HepG2 (cell line): ENCODE measurements around the gene AGPAT2. TPM values are rescaled to one million over a fixed set of nuclear protein-coding genes. Genes with fewer than 3 reads are reported as not detected.
A peak's percentile ranks its signal among the peaks of the same experiment; 100 is the strongest.

Experiments used
- ATAC-seq: fragments of 200-7000 bp; cut with Tn5 transposase; 3 replicates; pipeline ENCODE4 v1.9.1; 2020; ENCODE audit warnings: mild to moderate bottlenecking, moderate library complexity
- BruUV-seq: library from RNA; stranded (reverse); fragments of 400-500 nt; replicated peaks from 2 replicates; lab custom pipeline; 2021; lab: Mats Ljungman, UMichigan
- CTCF ChIA-PET: fragments of 300-600 bp; formaldehyde crosslinking; extraction: SDS; loops from one replicate; lab custom pipeline; 2021; ENCODE audit warnings: low total read pairs, inconsistent platforms, low intra/inter-chr PET ratio; lab: Yijun Ruan, JAX
- POLR2A ChIA-PET: fragments of 350-600 bp; sonication (Branson Sonifier 250); formaldehyde crosslinking; loops from one replicate; lab custom pipeline; 2020; ENCODE audit warnings: antibody characterized with exemption, inconsistent platforms; lab: Yijun Ruan, JAX
- DNase-seq: peaks from one replicate; pipeline ENCODE4 v3.0.0-alpha.2; 2015; ENCODE audit warnings: low spot score
- FAIRE-seq: peaks from 3 replicates; lab custom pipeline; 2011; peaks lifted over from hg19 to GRCh38; lab: Jason Lieb, UNC
- H2AFZ ChIP-seq: one replicate; pipeline ENCODE4 v1.6.1; 2011; ENCODE audit warnings: low read length, inconsistent platforms
- H3K27ac ChIP-seq: fragments of 300-600 bp; 3 replicates; pipeline ENCODE4 v1.8.0; 2011; ENCODE audit warnings: mixed run types, mild to moderate bottlenecking, mixed read lengths, low read length, inconsistent platforms; ENCODE audit not compliant: insufficient read depth; ENCODE audit errors: extremely low read length
- H3K27me3 ChIP-seq, 2 experiments: fragments of 200-600 bp in 1 of 2; 2 replicates in 1 of 2; 3 replicates in 1 of 2; pipeline versions ENCODE4 v1.6.0 to v1.8.0; 2011; ENCODE audit warnings: low read length in 2 of 2, mild to moderate bottlenecking in 2 of 2, moderate library complexity in 2 of 2, inconsistent platforms in 1 of 2; ENCODE audit not compliant: insufficient read depth in 2 of 2, control insufficient read depth in 1 of 2
- H3K36me3 ChIP-seq, 2 experiments: fragments of 200-600 bp in 1 of 2; replicated peaks in 1 of 2; 2 replicates in 1 of 2; 3 replicates in 1 of 2; pipeline versions ENCODE4 v1.5.1 to v1.8.0; 2011; ENCODE audit warnings: low read length in 2 of 2, inconsistent platforms in 1 of 2; ENCODE audit not compliant: insufficient read depth in 2 of 2, control insufficient read depth in 1 of 2
- H3K4me1 ChIP-seq: 2 replicates; pipeline ENCODE4 v1.5.1; 2012; ENCODE audit warnings: low read length, inconsistent platforms; ENCODE audit not compliant: insufficient read depth
- H3K4me2 ChIP-seq: 2 replicates; pipeline ENCODE4 v1.6.0; 2011; ENCODE audit warnings: low read depth, low read length, inconsistent platforms
- H3K4me3 ChIP-seq, 3 experiments: fragments of 200-600 bp in 1 of 3; sonication (generic), shearing (Covaris generic) in 1 of 3; replicated peaks in 1 of 3; 2 replicates each; pipeline ENCODE4 v1.5.1; 2011 to 2016; ENCODE audit warnings: low read length in 3 of 3, inconsistent platforms in 2 of 3, low read depth in 2 of 3, mild to moderate bottlenecking in 2 of 3, control low read depth in 1 of 3, mixed read lengths in 1 of 3; ENCODE audit not compliant: insufficient read depth in 1 of 3
- H3K79me2 ChIP-seq: one replicate; pipeline ENCODE4 v1.6.1; 2011; ENCODE audit warnings: low read length, inconsistent platforms; ENCODE audit not compliant: insufficient read depth
- H3K9ac ChIP-seq: 2 replicates; pipeline ENCODE4 v1.6.0; 2011; ENCODE audit warnings: mild to moderate bottlenecking, low read depth, low read length, inconsistent platforms; ENCODE audit not compliant: insufficient read depth
- H3K9me3 ChIP-seq: 2 replicates; pipeline ENCODE4 v1.5.1; 2012; ENCODE audit warnings: mild to moderate bottlenecking, low read length
- H4K20me1 ChIP-seq: 2 replicates; pipeline ENCODE4 v1.6.0; 2011; ENCODE audit warnings: inconsistent platforms, mild to moderate bottlenecking, low read length, moderate library complexity; ENCODE audit not compliant: insufficient read depth
- FOXC1 ChIP-seq: sonication (generic); formaldehyde crosslinking; IDR thresholded peaks from 2 replicates; pipeline ENCODE4 v1.8.0; 2022; ENCODE audit warnings: mild to moderate bottlenecking, missing genetic modification reagents, borderline replicate concordance
- HDAC1 ChIP-seq: sonication (generic); formaldehyde crosslinking; IDR thresholded peaks from 2 replicates; pipeline ENCODE4 v1.5.1; 2020; ENCODE audit warnings: mild to moderate bottlenecking, missing genetic modification reagents
- HNRNPLL ChIP-seq: fragments of 200-400 bp; formaldehyde crosslinking; IDR thresholded peaks from 2 replicates; pipeline ENCODE4 v1.6.1; 2017; ENCODE audit warnings: mild to moderate bottlenecking, low read depth, low read length; ENCODE audit not compliant: poor library complexity, severe bottlenecking
- MAZ ChIP-seq, 2 experiments: sonication (generic) in 1 of 2; formaldehyde crosslinking in 1 of 2; IDR thresholded peaks; 2 replicates each; pipeline versions ENCODE4 v1.5.0 to v1.6.1; 2012 to 2020; ENCODE audit warnings: low read depth in 2 of 2, mild to moderate bottlenecking in 2 of 2, borderline replicate concordance in 1 of 2, improper control_type of control experiment in 1 of 2, low read length in 1 of 2, missing genetic modification reagents in 1 of 2, moderate library complexity in 1 of 2
- PHF20 ChIP-seq: sonication (generic); formaldehyde crosslinking; IDR thresholded peaks from 2 replicates; pipeline ENCODE4 v1.5.0; 2020; ENCODE audit warnings: mild to moderate bottlenecking, missing genetic modification reagents
- PHF21A ChIP-seq: sonication (generic); formaldehyde crosslinking; IDR thresholded peaks from 2 replicates; pipeline ENCODE4 v1.5.0; 2020; ENCODE audit warnings: mild to moderate bottlenecking, missing genetic modification reagents
- PITX1 ChIP-seq: sonication (generic); formaldehyde crosslinking; IDR thresholded peaks from 2 replicates; pipeline ENCODE4 v1.5.1; 2020; ENCODE audit warnings: mild to moderate bottlenecking, missing genetic modification reagents
- SOX13 ChIP-seq, 3 experiments: fragments of 450-650 bp in 1 of 3; sonication (generic) in 1 of 3; formaldehyde crosslinking in 1 of 3; IDR thresholded peaks in 2 of 3; conservative IDR thresholded peaks in 1 of 3; 2 replicates each; pipeline versions ENCODE4 v1.5.0 to v1.6.1; 2016 to 2020; ENCODE audit warnings: antibody characterized with exemption in 1 of 3, mild to moderate bottlenecking in 1 of 3, missing compliant biosample characterization in 1 of 3, missing genetic modification reagents in 1 of 3, moderate library complexity in 1 of 3
- TOE1 ChIP-seq: sonication (generic); formaldehyde crosslinking; IDR thresholded peaks from 2 replicates; pipeline ENCODE4 v1.4.0; 2020; ENCODE audit warnings: mild to moderate bottlenecking, missing genetic modification reagents
- ZNF468 ChIP-seq: sonication (generic); formaldehyde crosslinking; IDR thresholded peaks from 2 replicates; pipeline ENCODE4 v1.8.0; 2022; ENCODE audit warnings: mild to moderate bottlenecking, moderate library complexity, missing genetic modification reagents
- ZNF550 ChIP-seq: sonication (generic); formaldehyde crosslinking; IDR thresholded peaks from 2 replicates; pipeline ENCODE4 v1.4.0; 2020; ENCODE audit warnings: mild to moderate bottlenecking, missing genetic modification reagents, borderline replicate concordance
- ZNF7 ChIP-seq: IDR thresholded peaks from 2 replicates; pipeline ENCODE4 v1.6.1; 2016; ENCODE audit warnings: missing biosample characterization, missing genetic modification reagents
- ZNF724P ChIP-seq: sonication (generic); formaldehyde crosslinking; IDR thresholded peaks from 2 replicates; pipeline ENCODE4 v1.8.0; 2022; ENCODE audit warnings: missing genetic modification reagents, borderline replicate concordance
- ZSCAN22 ChIP-seq: sonication (generic); formaldehyde crosslinking; IDR thresholded peaks from 2 replicates; pipeline ENCODE4 v1.4.0; 2020; ENCODE audit warnings: mild to moderate bottlenecking, missing genetic modification reagents
- ZSCAN31 ChIP-seq: sonication (generic); formaldehyde crosslinking; IDR thresholded peaks from 2 replicates; pipeline ENCODE4 v1.5.0; 2020; ENCODE audit warnings: low read depth, mild to moderate bottlenecking, missing genetic modification reagents
- WGBS: methylation state at CpG from one replicate; pipeline ENCODE4 v1.1.6; 2017; ENCODE audit warnings: low lambda C conversion rate; 5-methylcytosine and 5-hydroxymethylcytosine counted together
- in situ Hi-C: cut with HindIII; loops from 2 replicates; pipeline ENCODE4 v1.10.0; 2017; ENCODE audit warnings: low pct_unique_long_range_greater_than_20kb; ENCODE audit not compliant: extremely low pct_ligation_motif_present
- intact Hi-C: fragments of 100-400 bp; cut with micrococcal nuclease; formaldehyde crosslinking; loops from one replicate; pipeline ENCODE4 v1.10.0; 2022; ENCODE audit not compliant: unreplicated experiment
- polyA plus RNA-seq, 8 experiments: library from polyadenylated mRNA; depleted of rRNA in 3 of 8; stranded (reverse) in 7 of 8; unstranded in 1 of 8; fragments of >200 nt; fragmentation: Illumina TruSeq in 4 of 8; extraction: Trizol in 4 of 8; gene quantifications; 2 replicates each; pipeline versions ENCODE4 v1.2.1 to v1.2.3, GENCODE V29; 2011 to 2016; ENCODE audit warnings: low read depth in 4 of 8, missing spikeins in 1 of 8, mixed read lengths in 1 of 8; ENCODE audit not compliant: insufficient read depth in 1 of 8
- total RNA-seq, 5 experiments: library from RNA; depleted of rRNA; stranded (reverse); fragments of >200 nt; fragmentation: Illumina TruSeq; extraction: Trizol; gene quantifications; 2 replicates each; pipeline ENCODE4 v1.2.3, GENCODE V29; 2016; ENCODE audit warnings: low read depth in 1 of 5
- TF ChIP-seq, protein P1 (sequence below): sonication (generic); formaldehyde crosslinking; IDR thresholded peaks from 2 replicates; pipeline ENCODE4 v1.9.0; 2021; ENCODE audit warnings: missing genetic modification reagents, mild to moderate bottlenecking, borderline replicate concordance
- TF ChIP-seq, protein P2 (sequence below): sonication (generic); formaldehyde crosslinking; IDR thresholded peaks from 2 replicates; pipeline ENCODE4 v1.5.0; 2020; ENCODE audit warnings: missing genetic modification reagents
- TF ChIP-seq, protein P3 (sequence below): sonication (generic); formaldehyde crosslinking; IDR thresholded peaks from 2 replicates; pipeline ENCODE4 v1.4.0; 2020; ENCODE audit warnings: mild to moderate bottlenecking, missing genetic modification reagents

The AGPAT2 gene
- total and polyA plus RNA-seq, 2 of the 13 experiments (the other 11 are each of a cell fraction or from before 2014, with no cell fraction given), result 3.9 to 25.8 TPM

GRCh38 chr9:136697146-136697820 is 10.0 kb upstream of the AGPAT2 start:
- H3K9me3 ChIP-seq, result no peaks in the 10 kb centered on the region
- peak overlapping the region; percentile 91 for H3K4me2 ChIP-seq
- WGBS, result 2% methylated on average over 21 of the region's 23 CpGs
- in situ Hi-C loops (no loop called here), intact Hi-C loops (loop anchor here (1.0 kb wide), 1 partner anchor 22 kb away; no protein-coding TSS in a partner anchor)
- H3K4me3 ChIP-seq, result peak overlapping the region; percentile 45 to 73 (median 48)
- FAIRE-seq (peak; percentile 69), ATAC-seq (peak; percentile 32), DNase-seq (peak; percentile 28)
- ChIA-PET CTCF (no interaction called here), POLR2A (interaction anchor here (0.8 to 3.0 kb wide), 5 partner anchors 10 to 334 kb away, joined by 3 to 30 read pairs (median 3); partner anchors contain the start of gene AGPAT2)
- no peak overlapping the region for H2AFZ ChIP-seq
- H3K27me3 ChIP-seq, result peaks cover 8 to 23% of the 10 kb centered on the region in 2 experiments
- no peaks in the 10 kb centered on the region for H3K36me3 ChIP-seq
- no peaks in the 10 kb centered on the region for H4K20me1 ChIP-seq
- H3K79me2 ChIP-seq, result no peaks in the 10 kb centered on the region
- H3K9ac ChIP-seq, result peak overlapping the region; percentile 56
- H3K4me1 ChIP-seq, result peaks cover 75% of the 10 kb centered on the region
- BruUV-seq, result no TSS peak
- peak overlapping the region; percentile 85 for H3K27ac ChIP-seq
- TF ChIP-seq ZSCAN31 (CRISPR knock-in tag) (no peak), PITX1 (CRISPR knock-in tag) (peak; percentile 81), HNRNPLL (peak; percentile 49), HDAC1 (CRISPR knock-in tag) (peak; percentile 90), TOE1 (CRISPR knock-in tag) (no peak), PHF21A (CRISPR knock-in tag) (peak; percentile 39; the same call in 1 of the 2 replicates), MAZ (IDR thresholded peaks at IDR 0.05; ENCODE audit: borderline replicate concordance, low read depth, low read length) (no peak; the same call in 1 of the 2 replicates), MAZ (CRISPR knock-in tag; IDR thresholded peaks at IDR 0.05; ENCODE audit: low read depth) (0 out of 2 replicates have a peak, but pooled peaks have one; percentile 20), ZNF724P (CRISPR knock-in tag) (no peak), ZNF468 (CRISPR knock-in tag) (no peak), PHF20 (CRISPR knock-in tag) (no peak), FOXC1 (CRISPR knock-in tag) (no peak), ZSCAN22 (no peak), SOX13 (IDR thresholded peaks at IDR 0.05) (0 out of 2 replicates have a peak, but pooled peaks have one; percentile 35), SOX13 (CRISPR knock-in tag; conservative IDR thresholded peaks at IDR 0.05 in 1 of 2, IDR thresholded peaks at IDR 0.05 in 1 of 2) (no peak; a peak in 1 of 4 replicates), ZNF7 (CRISPR knock-in tag) (no peak), ZNF550 (CRISPR knock-in tag) (no peak)
- TF ChIP-seq, protein P1, sequence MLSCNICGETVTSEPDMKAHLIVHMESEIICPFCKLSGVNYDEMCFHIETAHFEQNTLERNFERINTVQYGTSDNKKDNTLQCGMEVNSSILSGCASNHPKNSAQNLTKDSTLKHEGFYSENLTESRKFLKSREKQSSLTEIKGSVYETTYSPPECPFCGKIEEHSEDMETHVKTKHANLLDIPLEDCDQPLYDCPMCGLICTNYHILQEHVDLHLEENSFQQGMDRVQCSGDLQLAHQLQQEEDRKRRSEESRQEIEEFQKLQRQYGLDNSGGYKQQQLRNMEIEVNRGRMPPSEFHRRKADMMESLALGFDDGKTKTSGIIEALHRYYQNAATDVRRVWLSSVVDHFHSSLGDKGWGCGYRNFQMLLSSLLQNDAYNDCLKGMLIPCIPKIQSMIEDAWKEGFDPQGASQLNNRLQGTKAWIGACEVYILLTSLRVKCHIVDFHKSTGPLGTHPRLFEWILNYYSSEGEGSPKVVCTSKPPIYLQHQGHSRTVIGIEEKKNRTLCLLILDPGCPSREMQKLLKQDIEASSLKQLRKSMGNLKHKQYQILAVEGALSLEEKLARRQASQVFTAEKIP (CRISPR knock-in tag), result no peak
- TF ChIP-seq, protein P2, sequence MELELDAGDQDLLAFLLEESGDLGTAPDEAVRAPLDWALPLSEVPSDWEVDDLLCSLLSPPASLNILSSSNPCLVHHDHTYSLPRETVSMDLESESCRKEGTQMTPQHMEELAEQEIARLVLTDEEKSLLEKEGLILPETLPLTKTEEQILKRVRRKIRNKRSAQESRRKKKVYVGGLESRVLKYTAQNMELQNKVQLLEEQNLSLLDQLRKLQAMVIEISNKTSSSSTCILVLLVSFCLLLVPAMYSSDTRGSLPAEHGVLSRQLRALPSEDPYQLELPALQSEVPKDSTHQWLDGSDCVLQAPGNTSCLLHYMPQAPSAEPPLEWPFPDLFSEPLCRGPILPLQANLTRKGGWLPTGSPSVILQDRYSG (CRISPR knock-in tag), result no peak
- TF ChIP-seq, protein P3, sequence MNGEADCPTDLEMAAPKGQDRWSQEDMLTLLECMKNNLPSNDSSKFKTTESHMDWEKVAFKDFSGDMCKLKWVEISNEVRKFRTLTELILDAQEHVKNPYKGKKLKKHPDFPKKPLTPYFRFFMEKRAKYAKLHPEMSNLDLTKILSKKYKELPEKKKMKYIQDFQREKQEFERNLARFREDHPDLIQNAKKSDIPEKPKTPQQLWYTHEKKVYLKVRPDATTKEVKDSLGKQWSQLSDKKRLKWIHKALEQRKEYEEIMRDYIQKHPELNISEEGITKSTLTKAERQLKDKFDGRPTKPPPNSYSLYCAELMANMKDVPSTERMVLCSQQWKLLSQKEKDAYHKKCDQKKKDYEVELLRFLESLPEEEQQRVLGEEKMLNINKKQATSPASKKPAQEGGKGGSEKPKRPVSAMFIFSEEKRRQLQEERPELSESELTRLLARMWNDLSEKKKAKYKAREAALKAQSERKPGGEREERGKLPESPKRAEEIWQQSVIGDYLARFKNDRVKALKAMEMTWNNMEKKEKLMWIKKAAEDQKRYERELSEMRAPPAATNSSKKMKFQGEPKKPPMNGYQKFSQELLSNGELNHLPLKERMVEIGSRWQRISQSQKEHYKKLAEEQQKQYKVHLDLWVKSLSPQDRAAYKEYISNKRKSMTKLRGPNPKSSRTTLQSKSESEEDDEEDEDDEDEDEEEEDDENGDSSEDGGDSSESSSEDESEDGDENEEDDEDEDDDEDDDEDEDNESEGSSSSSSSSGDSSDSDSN (CRISPR knock-in tag), result peak; percentile 54
